Gastrocnemius medialis (tissue), 4 donors: Measurements from ENCODE around the gene BEX3.

Source experiments
- POLR2A ChIP-seq, 2 donors: fragments of 450-650 bp; IDR thresholded peaks; one replicate each; pipeline ENCODE4 v1.6.1; 2017; ENCODE audit warnings: antibody characterized with exemption in 2 of 2, mild to moderate bottlenecking in 2 of 2, moderate library complexity in 2 of 2
- TF ChIP-seq, protein P1 (sequence below), 5 experiments: fragments of 450-650 bp in 3 of 5; fragments of 200-600 bp in 2 of 5; sonication (generic) in 2 of 5; IDR thresholded peaks in 4 of 5; conservative IDR thresholded peaks in 1 of 5; 1 replicate in 4 of 5; 2 replicates in 1 of 5; pipeline ENCODE4 v1.5.1; 2016 to 2019; ENCODE audit warnings: antibody characterized with exemption in 5 of 5, mild to moderate bottlenecking in 3 of 5, moderate library complexity in 3 of 5

DNA sequence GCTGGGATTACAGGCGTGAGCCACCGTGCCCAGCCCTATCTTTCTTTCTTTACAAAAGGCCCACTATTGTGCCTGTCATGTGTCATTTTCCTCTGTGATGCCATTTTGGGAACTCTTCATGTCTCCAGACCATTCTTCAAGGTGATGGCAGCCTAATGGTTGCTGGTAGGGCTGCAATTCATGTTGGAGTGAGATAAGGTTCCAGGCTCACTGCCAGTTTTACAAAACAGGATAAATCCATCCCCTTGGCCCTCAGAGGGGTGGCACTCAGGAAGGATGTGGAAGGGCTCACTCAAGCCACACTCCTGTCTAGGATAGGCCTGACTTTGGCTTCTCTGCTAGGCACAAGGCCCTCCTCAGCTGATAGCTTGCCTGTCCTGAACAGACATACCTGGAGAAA, 16.2 kb upstream of the BEX3 start:
- TF ChIP-seq, protein P1, sequence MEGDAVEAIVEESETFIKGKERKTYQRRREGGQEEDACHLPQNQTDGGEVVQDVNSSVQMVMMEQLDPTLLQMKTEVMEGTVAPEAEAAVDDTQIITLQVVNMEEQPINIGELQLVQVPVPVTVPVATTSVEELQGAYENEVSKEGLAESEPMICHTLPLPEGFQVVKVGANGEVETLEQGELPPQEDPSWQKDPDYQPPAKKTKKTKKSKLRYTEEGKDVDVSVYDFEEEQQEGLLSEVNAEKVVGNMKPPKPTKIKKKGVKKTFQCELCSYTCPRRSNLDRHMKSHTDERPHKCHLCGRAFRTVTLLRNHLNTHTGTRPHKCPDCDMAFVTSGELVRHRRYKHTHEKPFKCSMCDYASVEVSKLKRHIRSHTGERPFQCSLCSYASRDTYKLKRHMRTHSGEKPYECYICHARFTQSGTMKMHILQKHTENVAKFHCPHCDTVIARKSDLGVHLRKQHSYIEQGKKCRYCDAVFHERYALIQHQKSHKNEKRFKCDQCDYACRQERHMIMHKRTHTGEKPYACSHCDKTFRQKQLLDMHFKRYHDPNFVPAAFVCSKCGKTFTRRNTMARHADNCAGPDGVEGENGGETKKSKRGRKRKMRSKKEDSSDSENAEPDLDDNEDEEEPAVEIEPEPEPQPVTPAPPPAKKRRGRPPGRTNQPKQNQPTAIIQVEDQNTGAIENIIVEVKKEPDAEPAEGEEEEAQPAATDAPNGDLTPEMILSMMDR (IDR thresholded peaks at IDR 0.05 in 4 of 5, conservative IDR thresholded peaks at IDR 0.05 in 1 of 5): no peak
- no peak for TF ChIP-seq POLR2A (IDR thresholded peaks at IDR 0.05)
